Stimulated activated CD4-positive, alpha-beta T cell treated with anti-CD3 and anti-CD28 coated beads, Interleukin-12 subunit alpha, Interleukin-12 subunit beta, amount 100 ng/mL, for 24 hours (primary cell): ENCODE measurements around the gene HOGA1.
"Not testable (repeated sequence)": the region's sequence is repeated elsewhere in the genome, so short reads cannot be mapped to it uniquely, and the experiment has no call there.

Experiments
- DNase-seq, 2 experiments: peaks; one replicate each; pipeline ENCODE4 v3.0.0-alpha.2; 2020; ENCODE audit warnings: low read depth in 2 of 2

The HOGA1 gene

GRCh38 chr10:97554336-97554735 is 29.9 kb upstream of the HOGA1 start:
- not testable (repeated sequence) for DNase-seq

GRCh38 chr10:97555541-97555940 is 28.6 kb upstream of the HOGA1 start:
- not testable (repeated sequence) for DNase-seq

GRCh38 chr10:97560731-97561381 is 23.3 kb upstream of the HOGA1 start:
- not testable (repeated sequence) for DNase-seq

GRCh38 chr10:97561386-97562077 is 22.7 kb upstream of the HOGA1 start:
- not testable (repeated sequence) for DNase-seq

GRCh38 chr10:97562329-97562728 is 21.9 kb upstream of the HOGA1 start:
- not testable (repeated sequence) for DNase-seq

- no peak for DNase-seq
These were observed 20.9 kb upstream of the HOGA1 start for GRCh38 chr10:97563337-97563736.

- DNase-seq: no peak
These were observed 19.4 kb upstream of the HOGA1 start for GRCh38 chr10:97564776-97565175.

GRCh38 chr10:97566336-97566996 is 17.7 kb upstream of the HOGA1 start:
- DNase-seq: no peak

- no peak for DNase-seq
These were observed 16.3 kb upstream of the HOGA1 start for GRCh38 chr10:97567891-97568290.

GRCh38 chr10:97570146-97570788 is 13.9 kb upstream of the HOGA1 start:
- DNase-seq: no peak

- DNase-seq: no peak
These were observed 13.3 kb upstream of the HOGA1 start for GRCh38 chr10:97570789-97571471.

- no peak for DNase-seq
These were observed 12.6 kb upstream of the HOGA1 start for GRCh38 chr10:97571622-97572021.

GRCh38 chr10:97572214-97572989 is 11.8 kb upstream of the HOGA1 start, which contains the start of gene ANKRD2:
TSS of gene ANKRD2 (plus strand) at chr10:97572779. CDS start at chr10:97572789, 10 bp downstream.
- peak; percentile 4 to 40 for DNase-seq

GRCh38 chr10:97573021-97573420 is 11.2 kb upstream of the HOGA1 start:
- DNase-seq: no peak

- no peak for DNase-seq
These were observed 10.5 kb upstream of the HOGA1 start for GRCh38 chr10:97573672-97574071.

- no peak for DNase-seq
These were observed 9.6 kb upstream of the HOGA1 start for GRCh38 chr10:97574374-97575126.

GRCh38 chr10:97575127-97575668 is 9.0 kb upstream of the HOGA1 start:
- no peak for DNase-seq

GRCh38 chr10:97576487-97576886 is 7.7 kb upstream of the HOGA1 start:
- DNase-seq: not testable (repeated sequence)

GRCh38 chr10:97577701-97578100 is 6.5 kb upstream of the HOGA1 start:
- no peak for DNase-seq
